Nephron (organoid): ENCODE results near the gene AQP10.

Experiments used
- H3K27ac Mint-ChIP-seq, 3 experiments: 2 replicates each; pipeline ENCODE4 v1.8.0; 2020; ENCODE audit warnings: mixed read lengths in 3 of 3, mild to moderate bottlenecking in 2 of 3, moderate library complexity in 1 of 3
- H3K27me3 Mint-ChIP-seq: 2 replicates; pipeline ENCODE4 v1.8.0; 2021; ENCODE audit warnings: low read depth, mild to moderate bottlenecking, moderate library complexity, mixed read lengths
- H3K36me3 Mint-ChIP-seq: 2 replicates; pipeline ENCODE4 v1.8.0; 2020; ENCODE audit warnings: low read depth, mixed read lengths
- H3K4me1 Mint-ChIP-seq: 2 replicates; pipeline ENCODE4 v1.8.0; 2020; ENCODE audit warnings: mixed read lengths
- H3K4me3 Mint-ChIP-seq, 3 experiments: 2 replicates each; pipeline ENCODE4 v1.8.0; 2020; ENCODE audit warnings: mild to moderate bottlenecking in 3 of 3, mixed read lengths in 3 of 3, moderate library complexity in 2 of 3
- H3K9me3 Mint-ChIP-seq: 2 replicates; pipeline ENCODE4 v1.8.0; 2020; ENCODE audit warnings: mixed read lengths
- TF ChIP-seq, protein P1 (sequence below), 3 experiments: fragments of 200-600 bp; sonication (generic); IDR thresholded peaks; one replicate each; pipeline ENCODE4 v1.5.0; 2021; ENCODE audit warnings: antibody characterized with exemption in 3 of 3; ENCODE audit not compliant: unreplicated experiment in 3 of 3

Gene AQP10

DNA sequence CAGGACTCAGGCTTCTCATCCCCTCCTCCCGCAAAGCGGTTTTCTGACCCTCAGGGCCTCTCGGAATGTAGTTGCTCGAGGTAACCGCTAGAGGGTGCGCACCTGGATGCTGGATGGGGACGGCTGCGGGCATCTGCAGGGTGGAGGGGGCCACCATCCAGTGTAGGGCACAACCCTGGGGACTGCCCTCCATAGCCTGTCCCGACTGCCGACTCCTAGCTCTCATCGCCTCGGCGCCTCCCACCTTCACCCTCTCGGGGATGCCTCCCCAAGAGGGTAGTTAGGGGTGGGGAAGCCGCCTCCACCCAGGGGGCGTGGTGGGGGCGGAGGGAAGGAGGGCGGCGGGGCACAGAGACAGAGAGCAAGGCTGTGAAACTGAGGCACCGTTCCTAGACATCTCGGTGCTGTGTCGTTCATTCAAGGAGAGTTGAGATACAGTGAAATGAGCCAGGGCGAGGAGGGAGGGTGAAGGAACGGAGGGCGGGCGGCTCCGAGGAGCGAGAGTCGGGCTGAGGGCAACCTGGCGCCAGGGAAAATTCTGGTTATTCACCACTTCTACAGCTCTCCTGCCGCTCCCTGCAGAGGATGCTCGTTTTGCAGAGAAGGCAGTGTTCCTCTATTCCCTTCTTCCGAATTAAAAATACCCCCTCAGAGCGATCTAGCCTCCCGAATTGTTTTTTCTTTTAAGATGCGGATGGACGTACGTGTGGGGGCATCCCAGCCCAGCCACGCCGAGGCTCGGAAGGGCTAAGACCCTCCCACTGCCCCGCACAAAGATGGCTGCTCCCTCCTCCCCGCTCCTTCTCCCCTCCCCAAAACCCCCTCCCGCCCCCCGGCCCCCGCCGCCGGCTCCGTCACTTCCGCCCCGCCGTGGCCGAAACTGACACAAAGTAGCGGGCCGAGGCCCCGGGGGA, 4.0 kb downstream of the AQP10 start, which contains the start of gene ATP8B2:
Gene ATP8B2 (plus strand): TSS at position 857 of the 914 bp plus-strand sequence. CDS start 2,617 bp downstream, outside the sequence.
- TF ChIP-seq, protein P1, sequence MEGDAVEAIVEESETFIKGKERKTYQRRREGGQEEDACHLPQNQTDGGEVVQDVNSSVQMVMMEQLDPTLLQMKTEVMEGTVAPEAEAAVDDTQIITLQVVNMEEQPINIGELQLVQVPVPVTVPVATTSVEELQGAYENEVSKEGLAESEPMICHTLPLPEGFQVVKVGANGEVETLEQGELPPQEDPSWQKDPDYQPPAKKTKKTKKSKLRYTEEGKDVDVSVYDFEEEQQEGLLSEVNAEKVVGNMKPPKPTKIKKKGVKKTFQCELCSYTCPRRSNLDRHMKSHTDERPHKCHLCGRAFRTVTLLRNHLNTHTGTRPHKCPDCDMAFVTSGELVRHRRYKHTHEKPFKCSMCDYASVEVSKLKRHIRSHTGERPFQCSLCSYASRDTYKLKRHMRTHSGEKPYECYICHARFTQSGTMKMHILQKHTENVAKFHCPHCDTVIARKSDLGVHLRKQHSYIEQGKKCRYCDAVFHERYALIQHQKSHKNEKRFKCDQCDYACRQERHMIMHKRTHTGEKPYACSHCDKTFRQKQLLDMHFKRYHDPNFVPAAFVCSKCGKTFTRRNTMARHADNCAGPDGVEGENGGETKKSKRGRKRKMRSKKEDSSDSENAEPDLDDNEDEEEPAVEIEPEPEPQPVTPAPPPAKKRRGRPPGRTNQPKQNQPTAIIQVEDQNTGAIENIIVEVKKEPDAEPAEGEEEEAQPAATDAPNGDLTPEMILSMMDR (IDR thresholded peaks at IDR 0.05; ENCODE audit: unreplicated experiment in 3 of 3): peak; percentile 91 to 95 (median 93)
- no peaks in the 10 kb centered on the region for H3K36me3 Mint-ChIP-seq
- no peaks in the 10 kb centered on the region for H3K9me3 Mint-ChIP-seq
- peak within 1 kb of the TSS; percentile 98 to 99 (median 98) for H3K4me3 Mint-ChIP-seq
- H3K27ac Mint-ChIP-seq: peak within 1 kb of the TSS; percentile 87 to 98 (median 88)
- peaks cover 21% of the 10 kb centered on the region for H3K27me3 Mint-ChIP-seq
- H3K4me1 Mint-ChIP-seq: peaks cover 35% of the 10 kb centered on the region

DNA sequence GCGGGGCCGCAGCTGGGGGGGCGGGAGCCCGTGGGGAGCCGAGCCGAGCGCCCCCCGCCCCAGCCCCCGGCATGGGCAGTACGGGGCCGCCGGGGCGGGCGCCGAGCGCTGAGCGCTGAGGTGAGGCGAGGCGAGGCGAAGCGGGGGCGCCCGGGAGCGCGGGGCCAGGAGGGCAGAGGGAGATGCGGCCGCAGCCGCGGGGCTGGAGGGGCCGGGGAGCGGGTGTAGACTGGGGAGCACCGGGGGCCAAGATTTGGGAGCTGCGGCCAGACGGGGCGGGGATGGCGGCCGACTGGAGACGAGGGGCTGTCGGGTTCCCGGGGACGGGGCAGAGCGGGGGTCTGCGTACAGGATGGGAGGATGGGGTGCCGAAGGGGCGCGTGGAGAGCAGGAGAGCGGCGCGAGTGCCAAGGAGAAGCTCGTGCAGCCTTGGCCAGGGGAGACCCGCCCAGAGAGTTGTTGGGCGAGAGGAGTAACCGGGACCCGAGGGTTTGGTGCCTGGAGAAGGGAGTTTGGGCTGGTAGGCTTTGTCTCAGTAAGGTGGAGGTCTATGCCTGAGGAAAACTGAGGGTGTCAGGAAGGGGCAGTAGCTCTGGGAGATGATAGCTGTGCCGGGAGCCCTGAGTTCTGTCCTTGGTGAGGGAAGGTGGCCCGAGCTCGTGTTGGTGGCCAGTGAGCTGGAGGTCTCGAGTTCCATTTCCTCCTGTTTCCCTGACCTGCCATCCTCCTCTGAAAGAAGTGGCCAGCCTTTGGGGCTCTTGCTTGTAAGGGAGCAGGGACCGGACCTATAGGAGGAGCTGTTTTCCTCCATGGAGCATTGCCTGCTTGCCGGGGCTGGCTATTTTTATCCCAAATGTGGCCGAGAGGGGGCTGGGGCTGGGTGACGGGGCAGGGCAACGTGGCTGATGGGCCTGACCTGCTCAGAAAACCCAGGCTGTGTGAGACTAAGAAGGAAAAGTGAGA, 5.0 kb downstream of the AQP10 start:
- peaks cover 3% of the 10 kb centered on the region for H3K36me3 Mint-ChIP-seq
- H3K4me1 Mint-ChIP-seq: peaks cover 44% of the 10 kb centered on the region
- H3K27me3 Mint-ChIP-seq: peaks cover 20% of the 10 kb centered on the region
- TF ChIP-seq, protein P1 (IDR thresholded peaks at IDR 0.05; ENCODE audit: unreplicated experiment in 3 of 3): peak; percentile 55 to 59 (median 59)
- H3K4me3 Mint-ChIP-seq: peak overlapping the region; percentile 98 to 99 (median 98)
- H3K9me3 Mint-ChIP-seq: no peaks in the 10 kb centered on the region
- peak overlapping the region; percentile 77 to 98 (median 88) for H3K27ac Mint-ChIP-seq

DNA sequence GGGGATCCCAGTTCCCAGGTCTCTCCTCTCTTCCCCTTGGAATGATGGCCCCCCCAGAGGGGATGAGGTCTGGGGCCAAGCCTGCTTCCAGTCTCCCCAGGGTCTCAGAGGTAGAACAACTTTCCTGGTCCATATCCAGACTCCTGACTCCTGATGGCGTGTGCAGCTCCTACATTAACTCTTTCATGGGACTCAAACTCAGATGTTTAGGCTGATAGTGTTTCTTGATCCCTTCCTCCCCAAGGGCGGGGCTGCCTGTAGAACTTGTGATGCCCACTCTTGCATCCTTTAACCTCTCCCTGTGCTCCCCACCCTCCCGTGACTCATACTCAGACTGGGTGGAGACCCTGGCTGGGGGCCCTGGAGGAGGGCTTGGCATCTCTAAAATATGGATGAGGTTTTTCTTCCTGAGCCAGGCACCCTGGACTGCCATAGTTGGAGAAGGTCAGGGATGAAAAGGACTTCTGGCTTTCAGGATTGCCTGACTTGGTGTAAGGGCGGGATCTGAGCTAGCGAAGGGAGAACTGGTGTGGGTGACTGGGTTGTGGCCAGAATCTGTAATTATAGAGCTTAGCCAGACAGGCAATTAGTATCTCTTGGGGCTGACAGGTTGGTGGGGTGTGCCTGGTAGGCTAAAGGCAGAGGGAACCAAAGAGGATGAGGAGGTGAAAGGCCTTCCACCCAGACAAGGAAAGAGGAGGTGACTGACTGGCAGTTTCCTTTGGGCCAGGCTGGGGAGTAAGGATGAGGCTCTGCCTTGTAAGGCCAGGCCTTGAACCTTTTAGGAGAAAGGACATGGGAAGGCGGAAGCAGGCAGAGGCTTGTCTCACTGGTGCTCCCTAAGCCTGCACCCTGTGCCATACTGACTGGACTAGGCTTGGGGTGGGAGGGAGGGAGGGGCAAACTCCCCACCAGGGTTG, 5.9 kb downstream of the AQP10 start:
- Mint-ChIP-seq H3K4me3 (peak overlapping the region; percentile 98 to 99 (median 98)), H3K27ac (peak overlapping the region; percentile 77 to 98 (median 88)), H3K9me3 (no peaks in the 10 kb centered on the region), H3K27me3 (peaks cover 13% of the 10 kb centered on the region), H3K36me3 (peaks cover 13% of the 10 kb centered on the region), H3K4me1 (peaks cover 45% of the 10 kb centered on the region)
- TF ChIP-seq, protein P1 (IDR thresholded peaks at IDR 0.05; ENCODE audit: unreplicated experiment in 3 of 3): peak in 1 of 3 experiments; percentile 9

DNA sequence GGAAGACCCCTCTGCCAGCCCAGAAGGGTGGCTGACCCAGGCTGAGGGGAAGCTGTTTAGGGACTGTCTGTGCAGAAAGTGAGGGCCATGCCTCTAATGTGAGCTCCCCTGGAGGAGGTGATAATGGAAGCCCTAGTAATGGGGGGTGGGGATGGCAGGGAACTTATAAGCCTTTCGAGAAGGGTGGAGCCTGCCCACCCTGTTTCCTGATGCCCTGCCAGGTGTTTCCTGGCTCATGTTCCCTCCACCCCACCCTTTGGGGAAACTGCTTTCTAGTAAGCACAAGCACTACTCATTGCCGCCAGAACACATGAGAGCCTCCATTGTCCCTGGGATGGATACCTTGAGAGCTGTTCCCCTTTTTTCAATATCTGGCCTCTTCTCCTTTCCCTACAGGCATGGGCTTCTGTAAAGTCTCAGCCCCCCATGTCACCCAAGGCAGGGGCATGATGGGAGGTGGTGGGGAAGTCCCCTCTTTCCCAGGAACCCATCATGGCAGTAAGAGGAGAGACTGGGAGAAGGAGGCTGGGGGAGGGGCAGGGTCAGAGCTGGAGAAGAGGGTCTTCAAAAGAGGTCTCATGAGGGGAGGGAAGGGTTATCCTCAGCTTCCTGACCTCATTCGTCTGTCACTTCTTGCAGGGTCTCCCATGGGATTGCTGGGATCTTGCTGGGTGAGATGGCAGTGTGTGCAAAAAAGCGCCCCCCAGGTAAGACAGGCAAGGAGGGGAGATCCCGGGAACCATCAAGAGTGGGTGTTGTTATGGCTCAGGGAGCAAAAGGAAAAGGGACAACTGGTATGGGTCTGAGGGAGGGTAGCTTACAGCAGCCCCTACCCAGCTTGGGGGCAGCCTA, 6.8 kb downstream of the AQP10 start:
- Mint-ChIP-seq H3K9me3 (no peaks in the 10 kb centered on the region), H3K27me3 (peaks cover 8% of the 10 kb centered on the region), H3K36me3 (peaks cover 22% of the 10 kb centered on the region), H3K27ac (peak overlapping the region in 1 of 3 experiments; percentile 88), H3K4me3 (peak overlapping the region; percentile 78 to 80 (median 80)), H3K4me1 (peaks cover 45% of the 10 kb centered on the region)
- TF ChIP-seq, protein P1 (IDR thresholded peaks at IDR 0.05; ENCODE audit: unreplicated experiment in 3 of 3): no peak
